Activated T-cell treated with anti-CD3 and anti-CD28 coated beads, Interleukin-2, amount 50 U/mL, for 72 hours (primary cell): ENCODE measurements around the gene PRPS1L1. TPM values are rescaled to one million over a fixed set of nuclear protein-coding genes. Genes with fewer than 3 reads are reported as not detected.

Experiments used
- ATAC-seq, 2 donors: fragments of 150-1000 bp; cut with Tn5 transposase; replicated peaks in 1 of 2; 2 replicates each; pipeline ENCODE4 v1.10.0; 2021; ENCODE audit warnings: moderate library complexity in 2 of 2, mild to moderate bottlenecking in 1 of 2
- DNase-seq, 2 donors: peaks; one replicate each; pipeline ENCODE4 v3.0.0; 2021 to 2022; ENCODE audit warnings: mixed read lengths in 1 of 2
- H3K27ac Mint-ChIP-seq: one replicate; pipeline ENCODE4 v1.8.0; 2022; ENCODE audit warnings: mild to moderate bottlenecking, moderate library complexity, mixed read lengths
- H3K27me3 Mint-ChIP-seq: one replicate; pipeline ENCODE4 v1.8.0; 2022; ENCODE audit warnings: low read depth, mixed read lengths
- H3K36me3 Mint-ChIP-seq, 2 donors: one replicate each; pipeline ENCODE4 v1.8.0; 2022; ENCODE audit warnings: mixed read lengths in 2 of 2, mild to moderate bottlenecking in 1 of 2; ENCODE audit not compliant: insufficient read depth in 2 of 2
- H3K4me1 Mint-ChIP-seq: one replicate; pipeline ENCODE4 v1.8.0; 2022; ENCODE audit warnings: low read depth, mixed read lengths
- H3K4me3 Mint-ChIP-seq, 2 donors: one replicate each; pipeline ENCODE4 v1.8.0; 2022; ENCODE audit warnings: mild to moderate bottlenecking in 2 of 2, mixed read lengths in 2 of 2, moderate library complexity in 2 of 2
- H3K9me3 Mint-ChIP-seq, 2 donors: one replicate each; pipeline ENCODE4 v1.8.0; 2022; ENCODE audit warnings: mixed read lengths in 2 of 2
- total RNA-seq, 2 donors: library from RNA; stranded (reverse); gene quantifications; one replicate each; pipeline ENCODE4 v1.2.3, GENCODE V29; 2022

Gene PRPS1L1
- total RNA-seq, 2 donors from 2014 or later: not detected

GRCh38 chr7:17996442-17997223 is 31.0 kb downstream of the PRPS1L1 start:
- no peak for ATAC-seq
- Mint-ChIP-seq H3K27ac (no peak overlapping the region), H3K4me3 (no peak overlapping the region), H3K36me3 (no peaks in the 10 kb centered on the region), H3K4me1 (peaks cover 6% of the 10 kb centered on the region), H3K27me3 (peaks cover 7% of the 10 kb centered on the region), H3K9me3 (no peaks in the 10 kb centered on the region)
- DNase-seq: no peak

GRCh38 chr7:17996040-17996439 is 31.6 kb downstream of the PRPS1L1 start:
- Mint-ChIP-seq H3K9me3 (no peaks in the 10 kb centered on the region), H3K36me3 (no peaks in the 10 kb centered on the region), H3K27ac (no peak overlapping the region), H3K27me3 (peaks cover 7% of the 10 kb centered on the region), H3K4me3 (no peak overlapping the region), H3K4me1 (peaks cover 6% of the 10 kb centered on the region)
- no peak for ATAC-seq
- DNase-seq: no peak

- Mint-ChIP-seq H3K4me3 (peak overlapping the region in 1 of 2 donors; percentile 26), H3K4me1 (peaks cover 6% of the 10 kb centered on the region), H3K36me3 (no peaks in the 10 kb centered on the region), H3K9me3 (no peaks in the 10 kb centered on the region), H3K27ac (no peak overlapping the region), H3K27me3 (peaks cover 7% of the 10 kb centered on the region)
- ATAC-seq (peak; percentile 62 to 94), DNase-seq (peak; percentile 2 to 20)
Observed at GRCh38 chr7:17994079-17994850, 33.4 kb downstream of the PRPS1L1 start.

- DNase-seq (peak; percentile 31 to 35), ATAC-seq (no peak)
- peaks cover 7% of the 10 kb centered on the region for H3K27me3 Mint-ChIP-seq
Observed at GRCh38 chr7:17991866-17992648, 35.6 kb downstream of the PRPS1L1 start.

GRCh38 chr7:17990761-17991160 is 36.9 kb downstream of the PRPS1L1 start:
- Mint-ChIP-seq H3K9me3 (no peaks in the 10 kb centered on the region), H3K4me1 (peaks cover 6% of the 10 kb centered on the region), H3K27ac (no peak overlapping the region), H3K36me3 (no peaks in the 10 kb centered on the region), H3K4me3 (no peak overlapping the region), H3K27me3 (peaks cover 11% of the 10 kb centered on the region)
- no peak for ATAC-seq
- DNase-seq: no peak

More at GRCh38 chr7:17991866-17992648, 35.6 kb downstream of the PRPS1L1 start:
- Mint-ChIP-seq H3K9me3 (no peaks in the 10 kb centered on the region), H3K27ac (no peak overlapping the region), H3K4me1 (peaks cover 6% of the 10 kb centered on the region), H3K36me3 (no peaks in the 10 kb centered on the region), H3K4me3 (no peak overlapping the region)

- H3K9me3 Mint-ChIP-seq: no peaks in the 10 kb centered on the region
- H3K4me1 Mint-ChIP-seq: peaks cover 6% of the 10 kb centered on the region
- H3K4me3 Mint-ChIP-seq: no peak overlapping the region
- H3K27me3 Mint-ChIP-seq: peaks cover 11% of the 10 kb centered on the region
- H3K27ac Mint-ChIP-seq: no peak overlapping the region
- DNase-seq (no peak), ATAC-seq (no peak)
- no peaks in the 10 kb centered on the region for H3K36me3 Mint-ChIP-seq
Observed at GRCh38 chr7:17989546-17989945, 38.1 kb downstream of the PRPS1L1 start.

- H3K27me3 Mint-ChIP-seq: peaks cover 11% of the 10 kb centered on the region
- DNase-seq: no peak
- no peak overlapping the region for H3K27ac Mint-ChIP-seq
- H3K36me3 Mint-ChIP-seq: no peaks in the 10 kb centered on the region
- H3K9me3 Mint-ChIP-seq: no peaks in the 10 kb centered on the region
- peaks cover under 1% of the 10 kb centered on the region for H3K4me1 Mint-ChIP-seq
- no peak overlapping the region for H3K4me3 Mint-ChIP-seq
- ATAC-seq: no peak
Observed at GRCh38 chr7:17988858-17989257, 38.8 kb downstream of the PRPS1L1 start.

GRCh38 chr7:17988141-17988540 is 39.5 kb downstream of the PRPS1L1 start:
- ATAC-seq (no peak), DNase-seq (no peak)
- Mint-ChIP-seq H3K4me1 (peaks cover 5% of the 10 kb centered on the region), H3K36me3 (no peaks in the 10 kb centered on the region), H3K4me3 (no peak overlapping the region), H3K9me3 (no peaks in the 10 kb centered on the region), H3K27me3 (peaks cover 10% of the 10 kb centered on the region), H3K27ac (no peak overlapping the region)

GRCh38 chr7:17986851-17987250 is 40.8 kb downstream of the PRPS1L1 start:
- H3K36me3 Mint-ChIP-seq: no peaks in the 10 kb centered on the region
- H3K4me1 Mint-ChIP-seq: peaks cover 7% of the 10 kb centered on the region
- H3K9me3 Mint-ChIP-seq: no peaks in the 10 kb centered on the region
- no peak overlapping the region for H3K4me3 Mint-ChIP-seq
- DNase-seq (no peak), ATAC-seq (no peak)
- H3K27ac Mint-ChIP-seq: no peak overlapping the region
- peaks cover 5% of the 10 kb centered on the region for H3K27me3 Mint-ChIP-seq

GRCh38 chr7:17985473-17986239 is 42.0 kb downstream of the PRPS1L1 start:
- no peak overlapping the region for H3K27ac Mint-ChIP-seq
- ATAC-seq: no peak
- no peaks in the 10 kb centered on the region for H3K9me3 Mint-ChIP-seq
- no peaks in the 10 kb centered on the region for H3K36me3 Mint-ChIP-seq
- DNase-seq: no peak
- no peak overlapping the region for H3K4me3 Mint-ChIP-seq
- peaks cover 7% of the 10 kb centered on the region for H3K4me1 Mint-ChIP-seq
- H3K27me3 Mint-ChIP-seq: peaks cover 5% of the 10 kb centered on the region

GRCh38 chr7:17984288-17984687 is 43.4 kb downstream of the PRPS1L1 start:
- Mint-ChIP-seq H3K4me3 (no peak overlapping the region), H3K4me1 (peaks cover 7% of the 10 kb centered on the region), H3K9me3 (no peaks in the 10 kb centered on the region), H3K27me3 (peaks cover 5% of the 10 kb centered on the region), H3K36me3 (no peaks in the 10 kb centered on the region), H3K27ac (no peak overlapping the region)
- ATAC-seq (no peak), DNase-seq (no peak)

- peak in 1 of 2 donors; percentile 32 for ATAC-seq
- Mint-ChIP-seq H3K27me3 (peaks cover 5% of the 10 kb centered on the region), H3K4me1 (peaks cover 7% of the 10 kb centered on the region), H3K27ac (peak overlapping the region; percentile 30), H3K36me3 (no peaks in the 10 kb centered on the region), H3K9me3 (no peaks in the 10 kb centered on the region), H3K4me3 (no peak overlapping the region)
- DNase-seq: no peak
Observed at GRCh38 chr7:17983221-17984062, 44.2 kb downstream of the PRPS1L1 start.
